Spleen (tissue), 11 donors: ENCODE data around the gene PRDM16. TPM values are rescaled to one million over a fixed set of nuclear protein-coding genes. Genes with fewer than 3 reads are reported as not detected.

Source experiments
- DNase-seq: peaks from one replicate; pipeline ENCODE4 v3.0.0-alpha.2; 2020
- H3K27ac ChIP-seq, 8 donors: fragments of 200-600 bp; sonication (generic) in 7 of 8; 1 replicate in 4 of 8; 2 replicates in 4 of 8; pipeline versions ENCODE4 v1.5.0 to v1.8.0; 2016 to 2021; ENCODE audit warnings: inconsistent platforms in 4 of 8, mild to moderate bottlenecking in 4 of 8, moderate library complexity in 1 of 8
- H3K27me3 ChIP-seq, 7 donors: fragments of 200-600 bp; sonication (generic) in 6 of 7; replicated peaks in 1 of 7; 1 replicate in 4 of 7; 2 replicates in 3 of 7; pipeline versions ENCODE4 v1.5.0 to v1.8.0; 2016 to 2021; ENCODE audit warnings: inconsistent platforms in 3 of 7, mild to moderate bottlenecking in 1 of 7
- H3K36me3 ChIP-seq, 6 donors: fragments of 200-600 bp; sonication (generic) in 5 of 6; 1 replicate in 4 of 6; 2 replicates in 2 of 6; pipeline versions ENCODE4 v1.5.0 to v1.8.0; 2016 to 2021; ENCODE audit warnings: inconsistent platforms in 2 of 6
- H3K4me1 ChIP-seq, 6 donors: fragments of 200-600 bp; sonication (generic) in 5 of 6; 1 replicate in 3 of 6; 2 replicates in 3 of 6; pipeline versions ENCODE4 v1.5.0 to v1.8.0; 2016 to 2021; ENCODE audit warnings: inconsistent platforms in 3 of 6
- H3K4me3 ChIP-seq, 8 donors: fragments of 200-600 bp; sonication (generic) in 7 of 8; 1 replicate in 4 of 8; 2 replicates in 4 of 8; pipeline versions ENCODE4 v1.5.0 to v1.8.0; 2016 to 2021; ENCODE audit warnings: inconsistent platforms in 4 of 8, mild to moderate bottlenecking in 4 of 8, moderate library complexity in 2 of 8
- H3K9me3 ChIP-seq, 8 donors: fragments of 200-600 bp; sonication (generic) in 7 of 8; 1 replicate in 4 of 8; 2 replicates in 4 of 8; pipeline versions ENCODE4 v1.5.0 to v1.8.0; 2016 to 2021; ENCODE audit warnings: inconsistent platforms in 4 of 8
- CTCF ChIP-seq, 11 experiments: fragments of 200-600 bp in 7 of 11; fragments of 450-650 bp in 4 of 11; sonication (generic) in 4 of 11; IDR thresholded peaks in 8 of 11; conservative IDR thresholded peaks in 3 of 11; 1 replicate in 7 of 11; 2 replicates in 4 of 11; pipeline versions ENCODE4 v1.4.0 to v1.8.0; 2016 to 2021; ENCODE audit warnings: antibody characterized with exemption in 11 of 11, inconsistent platforms in 4 of 11, mild to moderate bottlenecking in 1 of 11
- POLR2A ChIP-seq, 3 donors: fragments of 450-650 bp; IDR thresholded peaks; one replicate each; pipeline ENCODE4 v1.5.1; 2017; ENCODE audit warnings: antibody characterized with exemption in 3 of 3, mild to moderate bottlenecking in 1 of 3
- POLR2AphosphoS5 ChIP-seq, 3 donors: sonication (generic); formaldehyde crosslinking; IDR thresholded peaks; one replicate each; pipeline ENCODE4 v1.5.1; 2017; ENCODE audit warnings: antibody characterized with exemption in 3 of 3
- WGBS, 5 donors: extraction: QIAGEN DNeasy Blood & Tissue Kit in 3 of 5; methylation state at CpG; one replicate each; pipeline versions ENCODE4 v1.1.5 to v1.1.7; 2013 to 2018; 5-methylcytosine and 5-hydroxymethylcytosine counted together
- intact Hi-C: fragments of 100-400 bp; cut with DNase I; formaldehyde crosslinking; loops from one replicate; pipeline ENCODE4 v1.15.0; 2023; ENCODE audit warnings: low total_unique reads
- polyA plus RNA-seq, 3 donors: library from polyadenylated mRNA; stranded (reverse); fragments of 200-250 nt; gene quantifications; one replicate each; pipeline ENCODE4 v1.2.1, GENCODE V29; 2013
- total RNA-seq, 7 donors: library from RNA; depleted of rRNA in 3 of 7; stranded (reverse); fragments of >200 nt in 3 of 7; fragmentation: NEBNext Ultra II Directional in 4 of 7; extraction: Animal tissue kit (Norgen Biotek cat#: 25700) in 4 of 7; gene quantifications; one replicate each; pipeline versions ENCODE4 v1.1.0 to v1.2.1, GENCODE V29; 2016 to 2021
- donor health status: healthy with polysubstance abuse.
- donor health status: DM: no; HTN: no; CAD: no; lungs with moderate emphysema.
- donor health status: DM: no; HTN: no; CAD: no.
- donor health status: Bipolar disorder and iron deficiency.
- donor health status: healthy.
- donor health status: DM: no; HTN: no; CAD: no.
- donor health status: DM: yes; HTN: yes; CAD: no.

The PRDM16 gene
- total and polyA plus RNA-seq, 10 donors: 0.43 to 3.2 (median 1.4) TPM

GRCh38 chr1:3396411-3396810 lies 327.4 kb downstream of the PRDM16 start:
- H3K4me1 ChIP-seq: peaks cover 4 to 27% (median 11%) of the 10 kb centered on the region in 6 donors
- WGBS, 5 donors: 83 to 93% (median 86%) methylated on average over 6 to 11 of the region's 11 CpGs
- TF ChIP-seq CTCF (IDR thresholded peaks at IDR 0.05 in 8 of 11, conservative IDR thresholded peaks at IDR 0.05 in 3 of 11): no peak
- no peak for TF ChIP-seq POLR2A (IDR thresholded peaks at IDR 0.05)
- TF ChIP-seq POLR2AphosphoS5 (IDR thresholded peaks at IDR 0.05): no peak
- intact Hi-C loops: no loop called here
- no peaks in the 10 kb centered on the region for H3K9me3 ChIP-seq
- H3K27me3 ChIP-seq: peaks cover 0 to 86% (median 39%) of the 10 kb centered on the region in 7 donors
- no peaks in the 10 kb centered on the region for H3K36me3 ChIP-seq
- H3K27ac ChIP-seq: no peak overlapping the region
- H3K4me3 ChIP-seq: no peak overlapping the region
- DNase-seq: no peak

GRCh38 chr1:3397311-3397710 lies 328.3 kb downstream of the PRDM16 start:
- Histone ChIP-seq H3K4me1 (peaks cover 4 to 36% (median 17%) of the 10 kb centered on the region in 6 donors), H3K9me3 (no peaks in the 10 kb centered on the region), H3K4me3 (no peak overlapping the region), H3K27ac (no peak overlapping the region), H3K27me3 (peaks cover 0 to 77% (median 30%) of the 10 kb centered on the region in 7 donors), H3K36me3 (no peaks in the 10 kb centered on the region)
- intact Hi-C loops: no loop called here
- WGBS, 5 donors: 87 to 93% (median 92%) methylated on average over 16 to 17 of the region's 17 CpGs
- DNase-seq: no peak
- no peak for TF ChIP-seq POLR2A (IDR thresholded peaks at IDR 0.05)
- no peak for TF ChIP-seq POLR2AphosphoS5 (IDR thresholded peaks at IDR 0.05)
- TF ChIP-seq CTCF (IDR thresholded peaks at IDR 0.05 in 8 of 11, conservative IDR thresholded peaks at IDR 0.05 in 3 of 11): no peak

GRCh38 chr1:3398396-3399140 lies 329.6 kb downstream of the PRDM16 start:
- intact Hi-C loops: no loop called here
- 75 to 84% (median 82%) methylated on average over 25 of the region's 25 CpGs for WGBS, 5 donors
- Histone ChIP-seq H3K9me3 (no peaks in the 10 kb centered on the region), H3K4me3 (no peak overlapping the region), H3K27me3 (peaks cover 0 to 68% (median 21%) of the 10 kb centered on the region in 7 donors), H3K4me1 (peaks cover 6 to 42% (median 18%) of the 10 kb centered on the region in 6 donors), H3K36me3 (no peaks in the 10 kb centered on the region), H3K27ac (no peak overlapping the region)
- TF ChIP-seq CTCF (IDR thresholded peaks at IDR 0.05 in 8 of 11, conservative IDR thresholded peaks at IDR 0.05 in 3 of 11) (no peak), POLR2AphosphoS5 (IDR thresholded peaks at IDR 0.05) (no peak), POLR2A (IDR thresholded peaks at IDR 0.05) (no peak)
- DNase-seq: no peak

- Histone ChIP-seq H3K4me1 (peaks cover 4 to 37% (median 14%) of the 10 kb centered on the region in 6 donors), H3K9me3 (no peaks in the 10 kb centered on the region), H3K27ac (no peak overlapping the region), H3K36me3 (no peaks in the 10 kb centered on the region), H3K4me3 (no peak overlapping the region), H3K27me3 (peaks cover 0 to 57% (median 9%) of the 10 kb centered on the region in 7 donors)
- 66 to 89% (median 82%) methylated on average over 5 of the region's 5 CpGs for WGBS, 5 donors
- intact Hi-C loops: no loop called here
- no peak for DNase-seq
- TF ChIP-seq POLR2AphosphoS5 (IDR thresholded peaks at IDR 0.05): no peak
- TF ChIP-seq CTCF (IDR thresholded peaks at IDR 0.05 in 8 of 11, conservative IDR thresholded peaks at IDR 0.05 in 3 of 11): no peak
- no peak for TF ChIP-seq POLR2A (IDR thresholded peaks at IDR 0.05)
Observed at GRCh38 chr1:3399732-3400131, 330.7 kb downstream of the PRDM16 start.
